ENCODE measurements around the gene SH3BP5L.

Gene SH3BP5L

DNA sequence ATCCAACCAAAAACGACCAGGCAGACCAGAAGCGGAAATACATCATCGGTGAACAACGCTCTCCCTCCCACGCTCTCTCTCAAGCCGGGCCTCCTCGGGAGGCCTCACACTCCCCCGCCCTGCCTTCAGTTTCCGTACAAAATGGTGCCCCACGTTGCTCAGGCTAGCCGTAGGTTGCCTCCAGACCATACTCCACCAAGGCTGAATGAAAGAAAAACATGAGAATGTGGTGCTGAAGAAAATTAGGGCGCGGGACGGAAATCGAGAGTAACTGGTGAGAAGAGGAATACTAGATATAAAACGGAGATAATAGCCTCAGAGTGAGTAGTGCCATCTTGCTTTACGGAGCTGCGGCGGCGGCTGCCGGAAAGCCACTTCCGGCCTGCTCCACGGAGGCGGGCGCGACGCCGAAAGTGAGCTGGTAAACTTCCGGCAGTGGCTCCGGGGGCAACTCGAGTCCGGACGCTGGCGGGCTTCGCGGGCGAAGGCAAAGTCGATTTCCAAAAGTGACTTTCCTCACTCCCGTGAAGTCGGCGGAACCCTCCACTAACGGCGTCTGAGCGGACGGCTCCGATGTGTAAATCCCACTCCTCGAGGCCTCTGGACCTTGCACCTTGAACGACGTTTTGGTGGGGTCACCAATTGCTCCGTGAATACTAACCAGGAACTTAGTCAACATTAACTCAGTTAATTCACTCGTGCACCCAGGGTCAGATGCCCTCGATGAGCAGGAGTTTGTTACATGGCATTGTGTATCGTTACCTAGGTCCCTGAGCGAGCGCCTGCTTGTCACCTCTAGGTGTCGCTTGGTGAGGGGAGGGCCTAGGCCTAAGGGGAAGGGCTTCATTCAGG lies at the start of gene SH3BP5L:
SH3BP5L (minus strand) TSS at position 7 of the 852 bp plus-strand sequence. CDS start 980 bp downstream, outside the sequence.
- peak; percentile 85 for DNase-seq (ENCODE audit: low read depth)

DNA sequence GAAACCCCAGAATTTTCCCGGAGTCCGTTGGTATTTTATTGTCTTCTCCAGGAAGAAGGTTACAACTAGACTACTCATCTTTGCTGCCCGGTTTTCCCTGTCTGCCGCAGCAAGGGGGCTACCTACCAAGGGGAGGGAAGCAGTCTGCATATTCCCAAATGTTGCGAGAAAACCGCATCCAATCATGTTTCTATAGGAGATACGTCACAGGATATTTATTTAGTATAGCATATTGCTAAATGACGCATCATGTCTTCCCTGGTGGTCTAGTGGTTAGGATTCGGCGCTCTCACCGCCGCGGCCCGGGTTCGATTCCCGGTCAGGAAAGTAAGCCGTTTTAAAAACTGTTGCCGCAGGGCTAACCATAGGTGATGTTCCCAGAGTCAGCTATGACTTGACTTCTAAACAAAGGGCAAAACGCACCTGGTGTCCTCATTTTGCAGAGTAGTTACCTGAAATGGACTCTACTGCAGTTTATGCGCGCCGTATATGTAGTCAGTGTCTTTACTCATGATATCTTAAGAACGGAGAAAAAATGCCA lies 48.3 kb upstream of the SH3BP5L start:
- DNase-seq (ENCODE audit: low read depth), result peak; percentile 63

- DNase-seq (ENCODE audit: low read depth), result peak; percentile 79
Measured at GRCh38 chr1:248873409-248873992, 47.8 kb upstream of the SH3BP5L start.

GRCh38 chr1:248872752-248873408 lies 47.2 kb upstream of the SH3BP5L start:
- no peak for DNase-seq (ENCODE audit: low read depth)

DNA sequence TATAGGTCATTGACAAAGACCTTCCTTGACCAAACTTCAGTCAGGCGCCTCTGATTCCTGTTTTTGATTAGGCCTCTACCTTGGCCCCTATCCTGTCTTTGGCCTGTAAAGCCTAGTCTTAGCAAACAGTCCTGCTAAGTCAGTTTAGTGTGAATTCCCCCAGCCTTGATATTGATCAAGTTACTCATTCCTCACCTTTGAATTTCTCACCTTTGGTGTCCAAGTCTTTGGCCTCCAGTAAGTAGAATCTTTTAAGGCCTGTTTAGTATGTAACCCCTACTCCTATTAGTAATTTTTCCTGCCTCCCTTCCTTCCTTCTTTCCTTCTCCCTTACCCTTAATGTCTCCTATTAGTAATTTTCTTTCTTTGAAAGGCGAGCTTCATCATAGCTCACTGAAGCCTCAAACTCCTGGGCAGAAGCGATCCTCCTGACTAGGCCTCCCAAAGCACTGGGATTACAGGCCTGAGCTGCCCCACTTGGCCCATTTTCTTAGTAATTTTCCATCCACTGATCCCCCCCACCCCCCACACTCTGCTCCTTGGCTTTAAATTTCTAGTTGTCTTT lies 46.2 kb upstream of the SH3BP5L start:
- DNase-seq (ENCODE audit: low read depth), result no peak

GRCh38 chr1:248862998-248863881 lies 37.5 kb upstream of the SH3BP5L start:
- DNase-seq (ENCODE audit: low read depth), result peak; percentile 75

- DNase-seq (ENCODE audit: low read depth), result no peak
Measured at GRCh38 chr1:248862695-248862997, 36.9 kb upstream of the SH3BP5L start.

GRCh38 chr1:248861616-248862015 lies 35.9 kb upstream of the SH3BP5L start:
- no peak for DNase-seq (ENCODE audit: low read depth)

- no peak for DNase-seq (ENCODE audit: low read depth)
Measured at GRCh38 chr1:248860007-248860406, 34.3 kb upstream of the SH3BP5L start.

- DNase-seq (ENCODE audit: low read depth), result peak; percentile 95
Measured at GRCh38 chr1:248858891-248859889, 33.5 kb upstream of the SH3BP5L start, which contains the start of gene ZNF692. Gene ZNF692 (minus strand): TSS chr1:248859085. CDS start chr1:248858309, 776 bp downstream.

GRCh38 chr1:248858096-248858890 lies 32.6 kb upstream of the SH3BP5L start:
- peak; percentile 19 for DNase-seq (ENCODE audit: low read depth)

DNA sequence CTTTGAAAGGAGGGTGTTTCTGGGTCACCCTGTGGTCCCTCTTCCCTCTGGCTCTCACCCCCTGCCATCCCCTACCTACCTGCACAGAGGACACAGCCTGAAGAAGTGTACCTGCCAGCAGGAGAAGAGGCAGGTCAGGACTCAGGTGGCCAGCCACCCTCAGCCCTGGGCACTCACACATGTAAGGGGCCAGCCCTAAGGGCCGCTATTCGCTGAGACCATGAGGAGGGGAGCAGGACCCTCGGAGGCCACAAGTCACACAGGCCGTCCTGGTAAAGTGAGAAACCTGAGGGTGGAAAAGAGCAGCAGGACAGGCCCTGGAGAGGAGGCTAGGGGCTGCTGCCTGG lies 32.0 kb upstream of the SH3BP5L start:
- DNase-seq (ENCODE audit: low read depth), result no peak

- no peak for DNase-seq (ENCODE audit: low read depth)
Measured at GRCh38 chr1:248857201-248857600, 31.5 kb upstream of the SH3BP5L start.

DNA sequence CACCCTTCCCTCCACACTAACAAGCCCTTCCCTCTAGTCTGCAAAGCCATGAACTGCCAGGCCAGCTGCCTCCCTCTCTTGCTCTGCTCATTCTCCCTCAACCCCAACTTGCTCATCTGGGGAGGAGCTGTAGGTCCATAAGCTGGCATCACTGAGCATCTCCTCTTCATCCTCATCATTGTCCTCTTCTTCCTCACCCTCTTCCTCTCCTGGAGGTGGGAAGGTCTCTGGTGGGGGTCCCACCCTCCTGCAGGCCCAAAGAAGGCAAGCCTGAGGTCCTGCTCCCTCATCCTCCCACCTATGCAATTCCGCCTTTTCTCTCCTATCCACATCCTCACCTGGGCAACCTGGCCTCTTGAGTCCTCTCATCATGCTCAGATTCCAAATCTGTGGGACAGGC lies 30.5 kb upstream of the SH3BP5L start:
- DNase-seq (ENCODE audit: low read depth), result no peak

GRCh38 chr1:248855580-248855979 lies 29.9 kb upstream of the SH3BP5L start:
- no peak for DNase-seq (ENCODE audit: low read depth)

- no peak for DNase-seq (ENCODE audit: low read depth)
Measured at GRCh38 chr1:248853663-248854375, 28.1 kb upstream of the SH3BP5L start.

DNA sequence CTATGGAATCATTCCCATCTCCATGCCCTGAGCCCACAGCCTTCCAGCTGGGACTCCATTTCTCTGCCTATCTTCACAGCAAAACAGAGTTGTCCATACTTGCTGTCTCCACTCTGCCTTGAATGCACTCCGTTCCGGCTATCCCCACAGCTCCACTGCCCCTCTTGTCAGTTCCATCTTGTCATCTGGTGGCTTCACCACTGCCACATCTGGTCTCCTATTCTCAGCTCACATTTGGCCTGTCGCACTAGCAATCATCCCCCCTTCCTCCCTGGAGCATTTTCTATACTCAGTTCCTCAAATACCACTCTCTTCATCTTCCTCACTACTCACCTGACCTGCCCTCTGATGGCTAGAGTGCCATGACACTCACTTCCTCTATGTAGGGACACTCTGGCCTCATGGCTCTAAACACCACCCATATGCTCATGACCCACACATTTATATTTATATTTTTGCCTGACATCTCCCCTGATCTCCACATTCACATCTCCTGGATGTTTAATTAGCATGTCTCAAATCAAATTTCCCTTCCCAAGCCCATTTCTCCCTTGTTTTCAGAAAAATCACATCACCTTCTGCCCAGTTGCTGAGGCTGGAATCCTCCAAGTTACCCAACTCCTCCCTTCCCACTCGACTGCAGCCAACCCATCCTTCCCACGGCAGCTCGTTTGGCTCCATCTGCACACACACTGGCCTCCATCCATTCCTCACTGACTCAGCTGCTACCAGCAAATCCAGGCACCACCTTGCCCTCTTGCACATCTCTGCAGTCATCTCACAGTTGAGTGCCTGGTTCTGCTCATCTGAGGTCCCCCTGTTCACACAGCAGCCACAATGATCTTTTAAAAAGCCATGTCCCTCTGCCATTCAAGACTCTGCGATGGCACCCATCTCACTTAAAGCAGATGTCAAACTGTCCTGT lies 27.0 kb upstream of the SH3BP5L start:
- no peak for DNase-seq (ENCODE audit: low read depth)

DNA sequence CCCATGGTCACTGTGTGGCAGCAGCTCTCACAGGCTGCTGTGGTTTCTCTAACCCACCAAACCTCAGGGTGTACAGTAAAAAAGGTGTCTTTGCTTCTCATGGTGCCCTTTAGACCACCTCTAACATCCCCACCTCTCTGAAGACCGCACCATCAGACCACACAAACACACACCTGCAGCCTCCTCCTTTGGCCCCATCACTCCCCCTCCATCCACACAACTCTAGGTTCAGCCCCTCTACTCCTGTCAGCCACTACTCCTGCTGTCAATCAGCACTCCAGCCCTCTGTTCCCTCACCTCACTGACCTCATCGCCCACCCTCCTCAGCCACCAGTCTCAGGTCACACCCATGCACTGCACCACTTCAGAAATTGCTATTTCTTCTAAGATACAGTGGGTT lies 25.7 kb upstream of the SH3BP5L start:
- DNase-seq (ENCODE audit: low read depth), result no peak
